Measurements from ENCODE around the gene CDC42. TPM values are rescaled to one million over a fixed set of nuclear protein-coding genes. Genes with fewer than 3 reads are reported as not detected.

Gene CDC42
- total and polyA plus RNA-seq, 2 experiments from 2014 or later, result 119 to 184 TPM

DNA sequence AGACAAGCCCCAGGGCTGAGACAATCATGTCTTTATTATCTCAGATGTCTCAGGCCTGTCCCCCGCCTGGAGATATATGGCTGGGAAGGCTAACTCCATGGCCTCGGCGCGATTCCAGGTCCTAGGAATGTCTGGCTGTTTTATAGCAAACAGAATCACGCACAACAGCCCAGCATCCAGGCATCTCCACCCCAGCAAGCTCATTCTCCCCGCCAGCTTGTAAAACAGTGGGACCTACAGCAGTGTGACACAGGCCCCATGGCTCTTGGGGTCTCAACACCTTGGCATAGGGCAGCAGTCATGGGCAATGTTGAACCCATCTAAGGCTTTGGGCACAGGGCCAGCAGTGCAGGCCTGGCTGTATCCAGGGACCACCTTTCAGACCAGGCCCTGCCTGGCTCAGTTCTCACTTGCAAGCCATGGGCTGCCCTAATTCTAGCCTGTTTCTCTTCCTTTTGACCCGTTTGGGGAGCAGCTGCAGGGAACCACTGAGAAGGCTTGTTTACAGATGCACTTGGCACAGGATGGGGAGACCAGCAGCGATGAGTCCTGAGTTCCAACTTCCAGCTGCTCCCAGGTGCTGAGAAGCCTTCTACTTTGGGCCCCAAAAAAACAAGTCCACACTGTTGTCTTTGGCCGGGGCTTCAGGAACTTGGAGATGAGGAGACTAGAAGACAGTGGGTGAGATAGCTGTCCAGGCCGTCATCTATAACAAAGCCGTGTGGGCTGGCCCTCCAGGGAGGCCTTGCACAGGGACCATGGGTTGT lies 56.0 kb downstream of the CDC42 start (continued):
- TF ChIP-seq, protein P1, sequence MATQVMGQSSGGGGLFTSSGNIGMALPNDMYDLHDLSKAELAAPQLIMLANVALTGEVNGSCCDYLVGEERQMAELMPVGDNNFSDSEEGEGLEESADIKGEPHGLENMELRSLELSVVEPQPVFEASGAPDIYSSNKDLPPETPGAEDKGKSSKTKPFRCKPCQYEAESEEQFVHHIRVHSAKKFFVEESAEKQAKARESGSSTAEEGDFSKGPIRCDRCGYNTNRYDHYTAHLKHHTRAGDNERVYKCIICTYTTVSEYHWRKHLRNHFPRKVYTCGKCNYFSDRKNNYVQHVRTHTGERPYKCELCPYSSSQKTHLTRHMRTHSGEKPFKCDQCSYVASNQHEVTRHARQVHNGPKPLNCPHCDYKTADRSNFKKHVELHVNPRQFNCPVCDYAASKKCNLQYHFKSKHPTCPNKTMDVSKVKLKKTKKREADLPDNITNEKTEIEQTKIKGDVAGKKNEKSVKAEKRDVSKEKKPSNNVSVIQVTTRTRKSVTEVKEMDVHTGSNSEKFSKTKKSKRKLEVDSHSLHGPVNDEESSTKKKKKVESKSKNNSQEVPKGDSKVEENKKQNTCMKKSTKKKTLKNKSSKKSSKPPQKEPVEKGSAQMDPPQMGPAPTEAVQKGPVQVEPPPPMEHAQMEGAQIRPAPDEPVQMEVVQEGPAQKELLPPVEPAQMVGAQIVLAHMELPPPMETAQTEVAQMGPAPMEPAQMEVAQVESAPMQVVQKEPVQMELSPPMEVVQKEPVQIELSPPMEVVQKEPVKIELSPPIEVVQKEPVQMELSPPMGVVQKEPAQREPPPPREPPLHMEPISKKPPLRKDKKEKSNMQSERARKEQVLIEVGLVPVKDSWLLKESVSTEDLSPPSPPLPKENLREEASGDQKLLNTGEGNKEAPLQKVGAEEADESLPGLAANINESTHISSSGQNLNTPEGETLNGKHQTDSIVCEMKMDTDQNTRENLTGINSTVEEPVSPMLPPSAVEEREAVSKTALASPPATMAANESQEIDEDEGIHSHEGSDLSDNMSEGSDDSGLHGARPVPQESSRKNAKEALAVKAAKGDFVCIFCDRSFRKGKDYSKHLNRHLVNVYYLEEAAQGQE (IDR thresholded peaks at IDR 0.05; ENCODE audit: unreplicated experiment), result no peak
- TF ChIP-seq POLR2AphosphoS5 (IDR thresholded peaks at IDR 0.05; ENCODE audit: low read depth) (no peak), ETS1 (IDR thresholded peaks at IDR 0.05) (no peak), STAT1 (IDR thresholded peaks at IDR 0.05; ENCODE audit: unreplicated experiment) (no peak), EZH2phosphoT487 (IDR thresholded peaks at IDR 0.05; ENCODE audit: unreplicated experiment) (no peak), JUNB (IDR thresholded peaks at IDR 0.05; ENCODE audit: unreplicated experiment) (no peak), NANOG (IDR thresholded peaks at IDR 0.05; ENCODE audit: borderline replicate concordance) (no peak), CREB1 (CRISPR knock-in tag; IDR thresholded peaks at IDR 0.05; ENCODE audit: low read depth) (no peak), ZNF331 (CRISPR knock-in tag; IDR thresholded peaks at IDR 0.05; ENCODE audit: low read depth) (no peak)
- TF ChIP-seq, protein P2, sequence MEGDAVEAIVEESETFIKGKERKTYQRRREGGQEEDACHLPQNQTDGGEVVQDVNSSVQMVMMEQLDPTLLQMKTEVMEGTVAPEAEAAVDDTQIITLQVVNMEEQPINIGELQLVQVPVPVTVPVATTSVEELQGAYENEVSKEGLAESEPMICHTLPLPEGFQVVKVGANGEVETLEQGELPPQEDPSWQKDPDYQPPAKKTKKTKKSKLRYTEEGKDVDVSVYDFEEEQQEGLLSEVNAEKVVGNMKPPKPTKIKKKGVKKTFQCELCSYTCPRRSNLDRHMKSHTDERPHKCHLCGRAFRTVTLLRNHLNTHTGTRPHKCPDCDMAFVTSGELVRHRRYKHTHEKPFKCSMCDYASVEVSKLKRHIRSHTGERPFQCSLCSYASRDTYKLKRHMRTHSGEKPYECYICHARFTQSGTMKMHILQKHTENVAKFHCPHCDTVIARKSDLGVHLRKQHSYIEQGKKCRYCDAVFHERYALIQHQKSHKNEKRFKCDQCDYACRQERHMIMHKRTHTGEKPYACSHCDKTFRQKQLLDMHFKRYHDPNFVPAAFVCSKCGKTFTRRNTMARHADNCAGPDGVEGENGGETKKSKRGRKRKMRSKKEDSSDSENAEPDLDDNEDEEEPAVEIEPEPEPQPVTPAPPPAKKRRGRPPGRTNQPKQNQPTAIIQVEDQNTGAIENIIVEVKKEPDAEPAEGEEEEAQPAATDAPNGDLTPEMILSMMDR (conservative IDR thresholded peaks at IDR 0.05; ENCODE audit: low read depth in 2 of 2), result no peak

GRCh38 chr1:22110016-22110415 lies 57.5 kb downstream of the CDC42 start:
- H3K27me3 Mint-ChIP-seq (ENCODE audit: insufficient read depth, low read depth, poor library complexity), result peaks cover 10% of the 10 kb centered on the region
- TF ChIP-seq ETS1 (IDR thresholded peaks at IDR 0.05), result no peak
- no peak for TF ChIP-seq POLR2AphosphoS5 (IDR thresholded peaks at IDR 0.05; ENCODE audit: low read depth)
- TF ChIP-seq, protein P1 (IDR thresholded peaks at IDR 0.05; ENCODE audit: unreplicated experiment), result no peak

More at GRCh38 chr1:22110016-22110415, 57.5 kb downstream of the CDC42 start:
- H3K27ac Mint-ChIP-seq, result no peak overlapping the region
- no peak for ATAC-seq
- Histone ChIP-seq H3K36me3 (ENCODE audit: insufficient read depth) (no peaks in the 10 kb centered on the region), H3K4me3 (no peak overlapping the region), H3F3A (replicated peaks; ENCODE audit: low read depth) (no peaks in the 10 kb centered on the region), H4K20me1 (replicated peaks; ENCODE audit: insufficient read depth) (peaks cover 16% of the 10 kb centered on the region; the same call in 1 of the 2 replicates), H3K27ac (ENCODE audit: low read depth) (no peak overlapping the region), H3K4me1 (ENCODE audit: insufficient read depth) (peaks cover 4% of the 10 kb centered on the region; the same call in 1 of the 2 replicates), H2AFZ (no peak overlapping the region), H3K79me2 (replicated peaks; ENCODE audit: insufficient read depth) (peaks cover 25% of the 10 kb centered on the region), H3K9me2 (ENCODE audit: insufficient read depth) (no peaks in the 10 kb centered on the region), H3K4me2 (no peak overlapping the region), H3K27me3 (ENCODE audit: insufficient read depth) (no peaks in the 10 kb centered on the region)
- no peak overlapping the region for H3K4me3 Mint-ChIP-seq
- H3K9me3 Mint-ChIP-seq, result no peaks in the 10 kb centered on the region; the same call in 2 of the 3 replicates
- H3K4me1 Mint-ChIP-seq, result peaks cover 24% of the 10 kb centered on the region
- H3K36me3 Mint-ChIP-seq (ENCODE audit: low read depth), result peaks cover 6% of the 10 kb centered on the region; the same call in 2 of the 3 replicates
- DNase-seq (ENCODE audit: low spot score), result no peak
